K562 (cell line): ENCODE data around the gene POLD1. TPM values are rescaled to one million over a fixed set of nuclear protein-coding genes. Genes with fewer than 3 reads are reported as not detected.
A peak's percentile ranks its signal among the peaks of the same experiment; 100 is the strongest.

ENCODE experiments used
- BMI1 ChIP-seq: fragments of 150-350 bp; IDR thresholded peaks from 2 replicates; pipeline ENCODE4 v1.6.1; 2014; ENCODE audit warnings: low read length
- DLX4 ChIP-seq: fragments of 250-450 bp; sonication (Bioruptor Pico); IDR thresholded peaks from 2 replicates; pipeline ENCODE4 v1.6.1; 2021; ENCODE audit warnings: mild to moderate bottlenecking
- E2F6 ChIP-seq, 2 experiments: IDR thresholded peaks; 2 replicates each; pipeline ENCODE4 v1.6.1; 2011; ENCODE audit warnings: borderline replicate concordance in 1 of 2, control low read depth in 1 of 2, low read depth in 1 of 2, low read length in 1 of 2, mild to moderate bottlenecking in 1 of 2, mixed read lengths in 1 of 2, moderate library complexity in 1 of 2; ENCODE audit not compliant: insufficient read depth in 1 of 2, insufficient read length in 1 of 2, poor library complexity in 1 of 2, severe bottlenecking in 1 of 2; ENCODE audit errors: extremely low read depth in 1 of 2
- RBM25 ChIP-seq: fragments of 200-400 bp; formaldehyde crosslinking; IDR thresholded peaks from 2 replicates; pipeline ENCODE4 v1.6.1; 2018; ENCODE audit warnings: low read length, low read depth, moderate library complexity; ENCODE audit not compliant: severe bottlenecking
- SFPQ ChIP-seq: fragments of 200-400 bp; formaldehyde crosslinking; IDR thresholded peaks from 2 replicates; pipeline ENCODE4 v1.6.1; 2017; ENCODE audit warnings: mild to moderate bottlenecking, low read depth, low read length, moderate library complexity
- SNAPC5 ChIP-seq: fragments of 250-450 bp; sonication (Bioruptor Pico); IDR thresholded peaks from 2 replicates; pipeline ENCODE4 v1.8.0; 2021; ENCODE audit warnings: moderate library complexity, mild to moderate bottlenecking, inconsistent platforms
- STAT5A ChIP-seq: IDR thresholded peaks from 2 replicates; pipeline ENCODE4 v1.6.1; 2012; ENCODE audit warnings: low read length, inconsistent platforms, borderline replicate concordance
- STAT6 ChIP-seq: sonication (generic); formaldehyde crosslinking; IDR thresholded peaks from 2 replicates; pipeline ENCODE4 v1.8.1; 2023; ENCODE audit warnings: mild to moderate bottlenecking, missing genetic modification reagents
- TBP ChIP-seq: optimal IDR thresholded peaks from 2 replicates; pipeline ENCODE3; 2011; ENCODE audit warnings: low read depth, low read length, improper control_type of control experiment
- TFE3 ChIP-seq: fragments of 450-650 bp; formaldehyde crosslinking; IDR thresholded peaks from 2 replicates; pipeline ENCODE4 v1.4.0; 2020; ENCODE audit warnings: mild to moderate bottlenecking, mixed read lengths
- ZMIZ1 ChIP-seq, 2 experiments: fragments of 150-350 bp in 1 of 2; IDR thresholded peaks; 2 replicates each; pipeline ENCODE4 v1.6.1; 2012 to 2016; ENCODE audit warnings: low read depth in 2 of 2, low read length in 2 of 2, mild to moderate bottlenecking in 1 of 2, moderate library complexity in 1 of 2
- ZNF134 ChIP-seq: fragments of 250-450 bp; sonication (Bioruptor Pico); conservative IDR thresholded peaks from 2 replicates; pipeline ENCODE4 v1.4.0; 2020
- ZNF23 ChIP-seq: fragments of 250-450 bp; sonication (Bioruptor Pico); IDR thresholded peaks from 2 replicates; pipeline ENCODE4 v1.4.0; 2020; ENCODE audit warnings: mild to moderate bottlenecking
- polyA plus RNA-seq, 8 experiments: library from polyadenylated mRNA; depleted of rRNA in 4 of 8; stranded (reverse) in 5 of 8; unstranded in 3 of 8; fragments of >200 nt; fragmentation: Nextera tagmentation in 2 of 8; fragmentation: Illumina TruSeq in 1 of 8; extraction: Ambion mirVana in 2 of 8; extraction: Trizol in 1 of 8; gene quantifications; 2 replicates each; pipeline versions ENCODE4 v1.2.1 to v1.2.3, GENCODE V29; 2011 to 2014; ENCODE audit warnings: inconsistent platforms in 1 of 8, missing spikeins in 1 of 8
- total RNA-seq, 7 experiments: library from RNA; depleted of rRNA in 6 of 7; stranded (reverse); fragments of >200 nt in 6 of 7; fragmentation: Illumina TruSeq in 2 of 7; extraction: Trizol in 2 of 7; gene quantifications; 2 replicates each; pipeline versions ENCODE4 v1.2.1 to v1.2.3, GENCODE V29; 2011 to 2021; ENCODE audit warnings: low replicate concordance in 1 of 7

Gene POLD1
- total and polyA plus RNA-seq, 9 of the 15 experiments (the other 6 are each of a cell fraction or from before 2014, with no cell fraction given), result 1.3 to 312 (median 47.8) TPM

- TF ChIP-seq TFE3, result peak; percentile 98
- TF ChIP-seq TBP, result peak; percentile 49
- TF ChIP-seq E2F6 (IDR thresholded peaks at IDR 0.05; ENCODE audit: borderline replicate concordance in 1 of 2, extremely low read depth in 1 of 2, insufficient read depth in 1 of 2, insufficient read length in 1 of 2, low read depth in 1 of 2, low read length in 1 of 2, poor library complexity in 1 of 2, severe bottlenecking in 1 of 2), result peak; percentile 81 to 89
- no peak; a peak in 1 of 4 replicates for TF ChIP-seq ZMIZ1 (IDR thresholded peaks at IDR 0.05; ENCODE audit: low read depth in 2 of 2, low read length in 2 of 2)
- no peak for TF ChIP-seq STAT5A
- no peak for TF ChIP-seq BMI1
- TF ChIP-seq SFPQ, result no peak
- TF ChIP-seq SNAPC5, result no peak
- no peak for TF ChIP-seq STAT6 (CRISPR knock-in tag)
- no peak for TF ChIP-seq ZNF134
- TF ChIP-seq DLX4 (CRISPR knock-in tag), result no peak
- no peak for TF ChIP-seq ZNF23
- peak; percentile 5 for TF ChIP-seq RBM25
These were observed 15.2 kb upstream of the POLD1 start (continued) for GRCh38 chr19:50368649-50369570.
